DMS53 (cell line): Measurements from ENCODE around the gene WDR82.

ENCODE experiments used
- DNase-seq: peaks from one replicate; lab custom pipeline; 2025; lab: John Stamatoyannopoulos, UW

WDR82 gene

DNA sequence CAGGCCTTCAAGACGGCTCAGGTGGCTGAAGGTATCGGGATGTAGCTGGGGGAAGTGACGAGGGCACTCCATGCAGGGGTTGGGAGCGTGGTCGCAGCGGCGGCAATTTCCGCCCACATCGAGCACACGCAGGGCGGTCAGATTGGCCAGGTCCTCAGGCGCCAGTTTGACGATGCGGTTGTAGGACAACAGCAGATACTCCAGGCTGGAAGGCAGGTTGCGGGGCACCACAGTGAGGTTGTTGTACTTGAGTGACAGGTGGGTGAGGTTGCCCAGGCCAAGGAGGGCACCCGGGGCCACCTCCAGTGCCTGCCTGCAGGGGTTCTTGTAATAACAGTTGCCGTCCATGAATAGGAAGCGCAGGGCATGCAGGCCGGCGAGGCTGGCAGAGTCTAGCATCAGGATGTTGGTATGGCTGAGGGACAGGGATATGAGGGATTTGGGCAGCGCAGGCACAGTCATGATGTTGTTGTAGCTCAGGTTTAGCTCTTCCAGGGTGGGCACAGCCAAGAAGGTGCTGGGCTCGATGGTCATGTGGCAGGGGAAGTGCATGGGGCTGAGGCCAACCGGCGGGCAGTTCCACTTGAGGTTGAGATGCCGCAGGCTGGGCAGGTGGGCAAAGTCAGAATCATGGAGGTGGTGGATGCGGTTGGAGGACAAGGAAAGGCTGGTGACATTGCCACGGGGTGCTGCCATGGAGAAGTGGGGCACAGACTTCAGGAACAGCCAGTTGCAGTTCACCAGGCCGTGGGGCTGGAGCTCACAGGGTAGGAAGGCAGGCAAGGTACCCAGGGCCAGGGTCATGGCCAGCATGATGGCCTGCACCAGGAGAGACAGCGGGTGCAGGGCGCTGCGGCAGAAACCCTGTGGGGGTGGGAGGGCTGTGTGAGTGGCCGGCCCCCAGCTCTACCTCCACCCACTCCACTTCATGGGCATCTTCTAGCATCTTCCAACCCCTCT, 54.7 kb downstream of the WDR82 start:
- no peak for DNase-seq

DNA sequence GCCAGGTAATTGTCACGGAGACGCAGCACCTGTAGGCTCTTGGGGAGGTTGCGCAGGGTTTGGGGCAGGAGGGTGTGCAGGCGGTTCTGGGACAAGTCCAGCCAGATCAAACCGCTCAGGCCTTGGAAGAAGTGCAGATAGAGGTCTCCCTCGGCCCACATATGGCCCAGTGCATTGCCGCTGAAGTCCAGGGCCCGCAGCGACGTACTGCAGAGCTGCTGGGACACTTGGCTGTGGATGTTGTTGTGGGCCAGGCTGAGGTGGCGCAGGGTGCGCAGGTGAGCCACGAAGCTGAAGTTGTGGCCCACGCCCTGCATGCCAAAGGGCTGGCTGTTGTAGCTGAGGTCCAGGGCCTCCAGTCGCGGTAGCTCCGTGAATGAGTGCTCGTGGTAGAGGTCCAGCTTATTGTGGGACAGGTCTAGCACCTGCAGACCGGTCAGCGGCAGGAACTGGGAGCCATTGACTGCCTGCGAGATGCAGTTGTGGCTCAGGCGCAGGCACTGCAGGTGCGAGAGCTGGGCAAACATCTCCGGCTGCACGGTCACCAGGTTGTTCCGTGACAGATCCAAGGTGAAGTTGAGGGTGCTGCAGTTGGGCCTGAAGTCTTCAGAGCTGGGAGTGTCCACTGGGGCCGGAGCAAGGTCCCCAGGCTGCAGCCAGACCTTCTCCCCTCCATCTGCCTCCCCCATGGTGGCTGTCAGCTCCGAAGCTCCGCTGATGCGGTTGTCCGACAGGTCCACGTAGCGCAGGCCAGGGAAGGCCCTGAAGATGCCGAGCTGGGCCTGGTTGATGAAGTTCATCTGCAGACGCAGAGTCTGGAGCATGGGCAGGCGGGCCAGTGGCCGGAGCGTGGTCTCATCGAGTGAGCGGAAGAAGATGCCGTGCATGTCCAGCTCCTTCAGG, 55.9 kb downstream of the WDR82 start:
- DNase-seq, result no peak

DNA sequence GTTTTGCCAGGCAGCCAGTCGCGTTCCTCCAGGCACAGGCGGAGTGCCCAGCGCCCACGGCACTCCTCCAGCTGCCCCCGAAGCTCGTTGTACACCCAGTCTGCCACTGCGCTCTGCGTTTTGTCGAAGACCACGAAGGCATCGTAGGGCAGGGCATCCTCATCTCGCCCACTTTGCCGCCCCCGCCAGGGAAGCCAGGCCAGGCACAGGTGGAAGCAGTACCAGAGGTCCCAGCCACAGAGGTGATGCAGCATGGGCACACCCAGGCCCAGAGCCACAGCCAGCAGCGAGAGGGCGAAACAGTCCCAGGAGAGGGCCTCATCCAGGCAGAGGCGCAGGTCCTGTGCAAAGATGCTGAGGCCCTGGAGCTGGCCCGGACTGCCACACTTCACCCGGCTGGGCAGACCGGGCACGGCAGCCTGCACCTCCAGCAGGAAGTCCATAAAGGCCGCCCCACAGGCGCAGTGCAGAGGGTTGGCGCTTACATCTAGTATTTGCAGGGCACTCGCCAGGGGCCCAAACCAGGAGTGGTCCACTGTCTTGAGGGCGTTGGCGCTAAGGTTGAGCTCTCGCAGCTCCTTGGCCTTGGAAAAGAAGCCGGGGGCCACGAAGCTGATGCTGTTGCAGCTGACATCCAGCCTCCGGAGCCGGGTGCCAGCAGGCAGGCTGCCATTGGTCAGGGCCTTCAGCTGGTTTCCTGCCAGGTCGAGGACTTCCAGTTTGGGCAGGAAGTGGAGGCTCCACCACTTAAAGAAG, 56.7 kb downstream of the WDR82 start:
- DNase-seq, result no peak

DNA sequence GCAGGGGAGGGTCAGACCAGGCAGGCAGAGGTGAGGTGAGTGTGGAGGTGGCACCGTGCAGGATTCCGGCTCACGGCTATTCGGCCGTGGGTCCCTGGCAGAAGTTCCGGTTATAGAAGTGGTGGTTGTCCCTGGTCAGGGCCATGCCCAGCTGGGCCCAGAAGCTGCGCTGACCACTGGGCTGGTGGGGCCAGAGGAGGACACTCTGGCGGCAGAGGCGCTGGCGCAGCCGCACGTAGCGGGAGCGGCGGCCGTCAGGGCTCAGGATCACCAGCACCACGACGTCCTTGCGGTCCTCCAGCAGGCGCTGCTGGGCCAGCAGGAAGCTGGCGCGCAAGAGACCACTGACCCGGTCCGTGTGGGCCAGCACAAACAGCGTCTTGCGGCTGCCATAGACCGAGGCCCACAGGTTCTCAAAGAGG, 57.3 kb downstream of the WDR82 start:
- no peak for DNase-seq

DNA sequence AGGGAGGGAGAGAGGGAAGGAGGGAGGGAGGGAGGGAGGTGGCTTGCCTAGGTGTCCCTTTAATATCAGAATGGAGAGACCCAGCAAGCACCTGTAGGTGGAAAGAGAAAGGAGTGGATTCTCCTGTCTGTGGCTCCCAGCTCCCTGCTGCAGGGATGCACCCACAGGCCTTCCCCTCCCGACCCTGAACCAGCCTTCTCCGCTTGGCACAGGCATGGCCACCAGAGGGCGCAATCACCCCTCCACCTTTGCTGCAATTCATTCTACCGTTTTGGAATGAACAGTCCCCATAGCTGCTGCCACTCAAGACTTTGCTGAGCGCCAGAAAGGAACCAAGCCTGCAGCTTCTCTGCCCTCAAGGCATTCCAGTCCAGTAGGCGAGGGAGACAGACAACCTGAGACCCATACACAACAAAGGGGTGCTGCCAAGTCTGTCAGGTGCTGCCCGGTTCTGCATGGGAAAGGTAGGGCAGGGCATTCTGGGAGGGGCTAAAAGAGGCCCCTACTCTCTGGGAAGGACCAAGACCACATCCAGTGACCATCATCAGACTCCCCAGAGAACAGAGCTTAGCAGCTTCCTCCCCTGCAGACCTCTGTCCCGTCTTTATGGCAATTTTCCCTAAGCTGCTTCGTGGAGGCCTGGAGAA, 57.9 kb downstream of the WDR82 start:
- DNase-seq, result peak; percentile 73

DNA sequence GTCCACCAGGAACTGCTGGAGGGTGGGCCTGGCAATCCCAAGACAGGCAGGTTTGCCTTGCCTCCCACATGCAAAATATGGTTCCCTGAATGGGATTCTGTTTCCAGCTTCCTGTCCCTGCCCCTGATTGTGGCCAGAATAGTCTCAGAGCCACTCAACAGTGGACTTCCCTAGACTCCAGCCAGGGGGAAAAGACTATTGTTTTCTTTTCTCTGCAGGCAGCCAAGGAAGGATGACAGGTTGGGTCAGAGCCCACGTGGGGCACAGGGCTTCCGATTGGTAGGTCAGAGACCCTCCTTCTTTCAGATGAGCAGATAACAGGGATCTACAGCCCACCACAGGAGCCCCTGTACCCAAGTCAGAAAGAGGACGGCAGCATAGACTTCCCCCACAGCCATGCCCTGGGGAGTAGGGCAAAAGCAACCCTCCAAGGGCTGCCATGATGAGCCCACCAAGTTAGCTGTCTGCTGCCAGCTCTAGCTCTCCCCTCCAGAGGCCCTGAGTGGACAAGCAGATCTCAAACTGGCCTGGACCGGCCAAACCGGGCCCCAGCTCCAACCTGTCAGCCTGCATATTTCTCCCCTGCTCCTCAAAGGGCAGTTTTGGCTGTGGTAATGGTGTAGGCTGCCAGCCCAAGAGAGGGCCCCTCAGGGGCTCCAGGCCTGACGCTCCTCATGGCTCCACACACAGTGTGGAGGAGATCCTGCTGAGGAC, 59.4 kb downstream of the WDR82 start:
- no peak for DNase-seq

DNA sequence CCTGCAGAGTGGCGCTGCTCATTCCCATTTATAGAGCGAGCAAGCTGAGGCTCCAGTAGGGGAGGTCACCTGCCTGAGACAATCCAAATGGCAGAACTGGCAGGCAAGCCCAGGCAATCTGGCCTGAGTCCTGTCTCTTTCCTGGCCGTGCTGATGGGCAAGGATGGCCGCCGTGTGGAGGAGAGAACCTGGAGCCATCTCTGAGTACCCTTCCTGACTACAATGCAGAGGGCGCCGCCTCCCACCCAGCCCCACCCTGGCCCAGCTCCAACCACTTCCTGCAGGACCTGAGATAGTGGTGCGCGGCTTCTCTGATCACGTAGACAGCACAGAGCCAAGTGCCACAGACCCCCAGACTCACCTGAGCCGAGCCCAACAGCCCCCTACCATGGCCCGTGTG, 60.0 kb downstream of the WDR82 start:
- DNase-seq, result no peak

DNA sequence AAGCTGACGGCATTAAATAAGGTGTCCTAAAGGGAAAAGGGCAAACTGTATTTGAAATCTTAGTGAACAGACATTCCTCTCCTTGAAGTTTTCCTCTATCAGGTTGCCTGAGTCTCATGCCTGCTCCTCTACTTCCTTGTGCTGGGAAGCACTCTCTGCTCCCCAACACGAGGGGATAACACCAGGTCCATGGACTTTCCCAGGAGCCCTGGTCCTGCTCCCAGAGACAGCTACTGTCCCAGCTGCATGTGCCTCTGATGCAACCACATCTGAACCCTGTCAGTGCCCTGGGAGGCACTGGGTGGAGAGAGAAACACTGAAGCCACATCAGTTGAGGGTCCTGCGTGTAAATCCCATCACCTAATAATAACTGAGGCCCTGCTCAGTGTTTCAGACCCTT, 60.4 kb downstream of the WDR82 start:
- no peak for DNase-seq

DNA sequence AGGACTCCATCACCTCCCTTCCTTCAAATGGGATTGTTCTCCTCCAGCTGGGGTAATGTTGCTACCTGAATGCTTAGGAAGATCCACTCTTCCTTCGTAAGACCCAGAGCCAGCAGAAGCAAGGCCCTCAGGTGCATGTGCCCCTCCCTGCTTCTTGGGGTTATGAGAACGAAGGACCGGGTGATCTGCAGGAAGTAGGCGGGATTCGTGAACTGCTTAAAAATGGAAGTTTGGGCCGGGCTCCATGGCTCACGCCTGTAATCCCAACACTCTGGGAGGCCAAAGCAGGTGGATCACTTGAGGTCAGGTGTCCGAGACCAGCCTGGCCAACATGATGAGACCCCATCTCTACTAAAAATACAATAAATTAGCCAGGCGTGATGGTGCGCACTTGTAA, 61.0 kb downstream of the WDR82 start:
- DNase-seq, result no peak

DNA sequence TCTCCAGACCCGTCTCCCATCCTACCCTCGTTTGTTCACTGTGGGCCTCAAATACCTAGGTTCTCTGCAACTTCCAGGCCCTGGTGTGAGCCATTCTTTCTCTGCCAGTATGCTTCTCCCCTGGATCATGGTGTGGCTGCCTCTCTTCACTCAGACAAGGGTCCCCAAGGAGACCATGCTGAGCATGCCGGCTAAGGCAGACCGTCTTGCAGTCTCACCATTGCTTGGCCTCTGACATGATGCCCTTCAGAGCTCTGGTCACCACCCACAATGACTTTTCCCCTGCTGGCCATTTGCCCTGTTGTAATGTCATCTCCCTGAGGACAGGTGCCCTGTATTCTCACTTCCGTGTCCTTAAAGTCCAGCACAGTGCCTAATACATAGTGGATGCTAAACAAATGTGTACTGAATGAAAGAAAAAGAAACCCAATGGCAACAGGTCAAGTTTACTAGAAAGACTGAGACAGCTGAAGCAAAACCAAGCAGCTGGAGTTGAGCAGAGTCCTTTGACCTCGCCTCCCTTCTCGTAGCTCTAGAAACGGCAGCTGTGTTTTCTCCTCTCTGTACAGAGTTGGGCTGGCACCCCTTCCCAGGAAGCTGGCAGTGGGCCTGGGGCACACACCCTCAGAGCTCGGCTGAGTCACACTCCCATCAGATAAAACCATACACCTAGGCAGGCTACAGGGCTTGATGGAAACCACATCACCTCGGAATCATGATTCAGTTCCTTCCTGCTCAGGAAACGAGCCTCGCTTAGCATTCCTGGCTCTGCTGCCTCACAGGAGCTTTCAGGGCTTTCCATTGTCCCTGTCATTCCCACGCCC, 61.7 kb downstream of the WDR82 start:
- peak; percentile 71 for DNase-seq

DNA sequence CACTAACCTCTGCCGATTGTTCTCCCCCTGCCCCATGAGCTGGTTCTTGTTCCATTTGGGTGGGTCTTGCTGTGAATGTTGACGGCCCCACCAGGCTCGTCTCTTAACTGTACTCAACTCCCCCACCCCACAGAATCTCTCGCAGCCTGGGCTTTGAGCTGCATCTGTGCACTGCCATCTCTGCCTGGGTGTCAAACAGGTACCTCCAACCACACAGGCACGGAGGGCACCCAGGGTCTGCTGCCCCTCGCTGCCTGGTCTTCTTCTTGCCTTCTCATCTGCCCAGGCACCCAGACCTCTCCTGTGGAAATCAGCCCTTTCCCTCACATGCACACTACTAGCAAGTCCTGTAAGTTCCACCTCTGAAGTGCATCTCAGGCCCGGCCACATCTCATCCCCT, 63.1 kb downstream of the WDR82 start:
- no peak for DNase-seq

DNA sequence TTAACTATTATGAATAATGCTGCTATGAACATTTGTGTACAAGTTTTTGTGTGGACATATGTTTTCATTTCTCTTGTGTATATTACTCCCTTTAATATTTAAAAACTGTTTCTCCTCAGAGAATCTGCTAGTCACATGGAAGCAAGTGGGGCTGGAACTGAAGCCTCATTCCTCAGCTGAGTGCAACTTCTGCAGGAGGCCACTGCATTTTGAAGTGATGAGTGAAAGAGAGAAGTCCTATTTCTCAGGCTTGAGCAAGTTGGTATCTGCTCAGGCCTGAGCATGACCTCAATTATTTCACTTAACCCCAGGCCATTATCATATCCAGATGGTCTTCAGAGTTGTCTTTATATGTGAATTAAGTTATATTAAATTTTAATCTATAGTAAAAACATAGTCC, 64.5 kb downstream of the WDR82 start:
- no peak for DNase-seq

DNA sequence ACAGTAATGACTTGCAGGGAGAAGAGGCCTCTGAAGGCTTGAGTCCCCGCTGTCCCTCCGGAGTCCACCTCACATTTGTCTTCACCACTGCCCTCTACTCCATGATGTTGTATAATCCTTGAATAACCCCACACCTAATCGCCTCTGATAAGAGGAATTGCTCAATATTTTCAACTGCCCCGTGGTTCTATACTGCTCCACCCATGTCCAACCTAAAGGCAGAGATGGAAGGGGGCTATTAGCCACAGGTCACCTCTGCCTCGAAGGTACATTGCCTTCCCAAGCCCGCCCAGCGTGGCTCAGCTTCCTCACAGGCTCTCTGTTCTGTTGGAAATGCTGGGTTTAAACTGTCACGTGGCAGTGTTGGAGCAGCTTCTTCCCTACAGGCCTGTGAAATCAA, 65.4 kb downstream of the WDR82 start:
- DNase-seq, result no peak

DNA sequence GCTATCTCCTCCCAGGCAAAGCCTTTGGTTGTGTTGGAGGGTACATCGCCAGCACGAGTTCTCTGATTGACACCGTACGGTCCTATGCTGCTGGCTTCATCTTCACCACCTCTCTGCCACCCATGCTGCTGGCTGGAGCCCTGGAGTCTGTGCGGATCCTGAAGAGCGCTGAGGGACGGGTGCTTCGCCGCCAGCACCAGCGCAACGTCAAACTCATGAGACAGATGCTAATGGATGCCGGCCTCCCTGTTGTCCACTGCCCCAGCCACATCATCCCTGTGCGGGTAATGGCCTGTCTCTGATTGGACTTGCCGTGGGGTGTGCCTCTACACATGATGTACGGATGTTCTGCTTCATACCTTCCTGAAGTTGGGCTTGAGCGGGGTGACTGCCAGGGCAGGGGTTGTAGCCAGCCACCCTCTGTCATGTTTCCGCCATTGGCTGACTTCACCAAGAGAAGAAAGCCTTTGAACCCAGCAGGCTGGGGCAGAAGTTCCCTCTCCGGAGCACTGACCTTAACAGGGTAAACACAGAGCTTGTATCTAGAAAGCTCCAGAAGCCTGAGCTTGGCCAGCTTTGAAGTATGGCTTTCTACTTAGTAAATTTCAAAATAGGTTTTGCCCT, 67.1 kb downstream of the WDR82 start:
- DNase-seq, result no peak

DNA sequence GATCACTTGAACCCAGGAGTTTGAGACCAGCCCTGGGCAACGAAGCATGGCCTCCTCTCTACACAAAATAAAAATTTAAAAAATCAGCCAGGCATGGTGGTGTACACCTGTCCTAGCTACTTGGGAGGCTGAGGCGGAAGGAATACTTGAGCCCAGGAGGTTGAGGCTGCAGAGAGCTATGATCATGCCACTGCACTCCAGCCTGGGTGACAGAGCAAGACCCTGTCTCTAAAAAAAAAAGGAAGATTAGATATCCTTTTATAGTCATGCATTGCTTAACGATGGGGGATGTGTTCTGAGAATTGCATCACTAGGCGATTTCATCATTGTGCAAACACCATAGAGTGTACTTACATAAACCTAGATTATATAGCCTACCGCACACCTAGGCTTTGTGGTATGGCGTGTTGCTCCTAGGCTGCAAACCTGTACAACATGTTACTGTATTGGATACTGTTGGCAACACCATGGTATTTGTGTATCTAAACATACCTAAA, 67.9 kb downstream of the WDR82 start:
- DNase-seq, result peak; percentile 73

DNA sequence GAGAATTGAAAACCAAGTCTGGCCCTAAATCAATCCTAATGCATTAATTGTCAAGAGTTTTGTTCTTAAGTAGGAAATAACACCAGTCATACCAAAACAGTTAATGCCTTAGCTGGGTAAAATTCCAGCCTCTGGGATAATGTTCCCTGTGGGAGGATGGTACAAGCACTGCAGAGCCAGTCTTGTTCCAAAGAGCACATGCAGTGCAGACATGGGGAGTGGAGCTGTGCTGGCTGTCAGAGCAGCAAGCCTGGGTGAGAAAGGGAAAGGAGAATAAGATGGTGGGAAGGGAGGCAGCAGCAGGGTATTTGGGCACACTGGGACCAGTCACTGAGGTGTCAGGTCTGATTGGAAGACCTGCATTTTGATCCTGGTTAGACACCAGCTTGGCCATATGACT, 68.4 kb downstream of the WDR82 start:
- no peak for DNase-seq

DNA sequence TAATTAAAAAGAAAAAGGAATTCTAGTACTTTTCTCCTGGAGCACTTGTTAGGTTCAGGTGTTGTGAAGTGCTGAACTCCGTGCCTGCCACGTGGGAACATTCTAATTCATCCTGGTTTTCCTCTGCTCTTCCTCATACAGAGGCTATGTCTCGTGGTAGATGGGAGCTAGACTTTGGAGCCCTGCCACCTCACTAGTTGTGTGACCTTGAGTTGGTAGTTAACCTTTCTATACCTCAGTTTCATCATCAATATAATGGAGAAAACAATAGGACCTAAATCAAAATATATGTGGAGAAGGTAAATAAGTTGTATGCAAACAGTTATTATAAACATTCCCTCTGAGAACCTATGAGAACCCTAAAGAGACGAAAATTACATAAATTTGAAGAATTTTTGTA, 69.9 kb downstream of the WDR82 start:
- no peak for DNase-seq

DNA sequence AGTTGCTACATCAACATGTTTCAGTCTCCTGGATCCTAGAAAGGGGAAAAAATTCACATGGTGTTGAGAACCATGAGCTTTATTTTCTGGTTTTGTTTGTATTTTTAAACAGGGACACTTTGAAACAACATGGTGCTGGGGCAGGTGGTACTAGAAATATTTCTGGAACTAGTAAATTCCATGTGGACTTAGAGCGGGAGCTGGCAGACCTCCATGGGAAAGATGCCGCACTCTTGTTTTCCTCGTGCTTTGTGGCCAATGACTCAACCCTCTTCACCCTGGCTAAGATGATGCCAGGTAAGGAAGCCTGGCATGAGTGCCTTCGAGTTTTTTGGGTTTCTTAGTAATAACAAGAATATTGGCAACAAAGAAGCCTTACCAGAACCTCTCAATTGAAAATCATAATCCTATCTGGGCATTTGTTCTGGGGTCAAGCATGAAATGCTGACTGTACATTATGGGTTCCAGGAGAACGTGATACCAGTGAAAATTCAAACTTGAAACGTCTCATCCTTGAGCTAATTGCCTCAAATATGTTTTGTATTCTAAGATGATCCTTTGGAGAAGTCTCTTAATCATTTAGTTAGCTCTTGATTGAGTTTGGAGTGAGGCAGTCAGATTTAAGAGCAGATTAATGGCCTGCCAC, 72.6 kb downstream of the WDR82 start:
- DNase-seq, result no peak
